B cell (primary cell): ENCODE results near the gene LTBP3. TPM values are rescaled to one million over a fixed set of nuclear protein-coding genes. Genes with fewer than 3 reads are reported as not detected.
A peak's percentile ranks its signal among the peaks of the same experiment; 100 is the strongest.

Experiments
- ATAC-seq: fragments of 200-7000 bp; cut with Tn5 transposase; one replicate; pipeline ENCODE4 v1.10.0; 2021; ENCODE audit warnings: low read depth, mild to moderate bottlenecking, moderate number of reproducible peaks, moderate library complexity
- CTCF ChIA-PET: fragments of 350-600 bp; sonication (Branson Sonifier 250); formaldehyde crosslinking; loops from one replicate; lab custom pipeline; 2021; ENCODE audit warnings: antibody characterized with exemption, inconsistent platforms; lab: Charles Lee
- POLR2A ChIA-PET: fragments of 350-600 bp; sonication (Branson Sonifier 250); formaldehyde crosslinking; loops from one replicate; lab custom pipeline; 2021; ENCODE audit warnings: antibody characterized with exemption; lab: Charles Lee
- DNase-seq: peaks from one replicate; pipeline ENCODE4 v3.0.0; 2013
- H2AFZ ChIP-seq: 2 replicates; pipeline ENCODE4 v1.6.1; 2012; ENCODE audit warnings: mild to moderate bottlenecking, low read depth, low read length; ENCODE audit not compliant: insufficient read depth, poor library complexity, severe bottlenecking
- H3K27ac ChIP-seq, 2 donors: 1 replicate in 1 of 2; 2 replicates in 1 of 2; pipeline ENCODE4 v1.5.1; 2012 to 2013; ENCODE audit warnings: low read length in 2 of 2, mild to moderate bottlenecking in 2 of 2, moderate library complexity in 1 of 2
- H3K27me3 ChIP-seq, 4 experiments: fragments of 200-600 bp in 1 of 4; sonication (generic) in 1 of 4; replicated peaks in 1 of 4; 1 replicate in 2 of 4; 2 replicates in 2 of 4; pipeline versions ENCODE4 v1.6.1 to v1.7.0; 2013 to 2016; ENCODE audit warnings: low read length in 3 of 4, mild to moderate bottlenecking in 2 of 4, mixed read lengths in 1 of 4, moderate library complexity in 1 of 4; ENCODE audit not compliant: insufficient read depth in 4 of 4, control insufficient read depth in 3 of 4; ENCODE audit errors: control extremely low read depth in 1 of 4
- H3K36me3 ChIP-seq, 2 experiments: replicated peaks in 1 of 2; 1 replicate in 1 of 2; 2 replicates in 1 of 2; pipeline versions ENCODE4 v1.6.1 to v1.7.1; 2013; ENCODE audit warnings: low read length in 1 of 2; ENCODE audit not compliant: insufficient read depth in 2 of 2, control insufficient read depth in 1 of 2; ENCODE audit errors: control extremely low read depth in 1 of 2, extremely low read depth in 1 of 2
- H3K4me1 ChIP-seq, 2 donors: fragments of 200-600 bp in 1 of 2; sonication (generic) in 1 of 2; 1 replicate in 1 of 2; 2 replicates in 1 of 2; pipeline versions ENCODE4 v1.5.1 to v1.6.1; 2013 to 2017; ENCODE audit warnings: low read length in 2 of 2; ENCODE audit not compliant: control insufficient read depth in 2 of 2, insufficient read depth in 2 of 2
- H3K4me2 ChIP-seq: replicated peaks from 2 replicates; pipeline ENCODE3; 2012; ENCODE audit warnings: mild to moderate bottlenecking, low read depth, low read length; ENCODE audit not compliant: poor library complexity, severe bottlenecking
- H3K4me3 ChIP-seq, 5 experiments: fragments of 200-600 bp in 1 of 5; sonication (generic) in 1 of 5; 1 replicate in 3 of 5; 2 replicates in 2 of 5; pipeline versions ENCODE4 v1.5.1 to v1.7.0; 2011 to 2016; ENCODE audit warnings: low read length in 4 of 5, mild to moderate bottlenecking in 4 of 5, low read depth in 2 of 5, control low read depth in 1 of 5, moderate library complexity in 1 of 5; ENCODE audit not compliant: insufficient read depth in 1 of 5; ENCODE audit errors: control extremely low read depth in 1 of 5, extremely low read depth in 1 of 5
- H3K79me2 ChIP-seq: fragments of 200-600 bp; sonication (generic); one replicate; pipeline ENCODE4 v1.6.0; 2016; ENCODE audit warnings: low read length; ENCODE audit not compliant: control insufficient read depth, insufficient read depth
- H3K9ac ChIP-seq: fragments of 200-600 bp; sonication (generic); 2 replicates; pipeline ENCODE4 v1.6.1; 2017; ENCODE audit warnings: mild to moderate bottlenecking, low read length, moderate library complexity
- H3K9me3 ChIP-seq, 3 donors: one replicate each; pipeline versions ENCODE4 v1.6.1 to v1.7.1; 2013; ENCODE audit warnings: low read length in 2 of 3; ENCODE audit not compliant: control insufficient read depth in 2 of 3, insufficient read depth in 1 of 3; ENCODE audit errors: control extremely low read depth in 1 of 3
- H4K20me1 ChIP-seq: 2 replicates; pipeline ENCODE4 v1.6.0; 2012; ENCODE audit warnings: mild to moderate bottlenecking, low read length; ENCODE audit not compliant: insufficient read depth, control insufficient read depth, poor library complexity, severe bottlenecking
- H3K27ac Mint-ChIP-seq: one replicate; pipeline ENCODE4 v1.8.0; 2021; ENCODE audit warnings: mixed read lengths
- H3K27me3 Mint-ChIP-seq: one replicate; pipeline ENCODE4 v1.8.0; 2021; ENCODE audit warnings: mixed read lengths
- H3K4me1 Mint-ChIP-seq: one replicate; pipeline ENCODE4 v1.8.0; 2021; ENCODE audit warnings: mixed read lengths
- H3K4me3 Mint-ChIP-seq: one replicate; pipeline ENCODE4 v1.8.0; 2021; ENCODE audit warnings: mixed read lengths
- H3K9me3 Mint-ChIP-seq: one replicate; pipeline ENCODE4 v1.8.0; 2022; ENCODE audit warnings: mixed read lengths; ENCODE audit not compliant: insufficient read depth
- EZH2 ChIP-seq: IDR thresholded peaks from 2 replicates; pipeline ENCODE4 v1.6.1; 2012; ENCODE audit warnings: borderline replicate concordance, low read depth, mild to moderate bottlenecking, moderate library complexity, low read length; ENCODE audit not compliant: insufficient read depth, poor library complexity, severe bottlenecking
- WGBS: methylation state at CpG from one replicate; pipeline ENCODE4 v1.1.5; 2013; ENCODE audit warnings: missing lambda C conversion rate; ENCODE audit not compliant: insufficient coverage; 5-methylcytosine and 5-hydroxymethylcytosine counted together
- intact Hi-C: fragments of 100-400 bp; cut with micrococcal nuclease; formaldehyde crosslinking; loops from one replicate; pipeline ENCODE4 v1.10.0; 2022
- polyA plus RNA-seq: library from polyadenylated mRNA; depleted of rRNA; stranded (reverse); fragments of >200 nt; gene quantifications from 2 replicates; pipeline ENCODE4 v1.2.3, GENCODE V29; 2012
- total RNA-seq, 2 donors: library from RNA; stranded (reverse); fragments of 120-200 nt in 1 of 2; gene quantifications; 1 replicate in 1 of 2; 2 replicates in 1 of 2; pipeline versions ENCODE4 v1.2.3 to v1.2.4, GENCODE V29; 2013 to 2022
- TF ChIP-seq, protein P1 (sequence below): fragments of 200-600 bp; IDR thresholded peaks from one replicate; pipeline ENCODE4 v1.8.0; 2022; ENCODE audit warnings: antibody characterized with exemption, mild to moderate bottlenecking

Gene LTBP3
- total and polyA plus RNA-seq, 2 donors (not counting 1 experiment from before 2014, with no cell fraction given), result 65.1 to 69.0 TPM

- DNase-seq (peak; percentile 89), ATAC-seq (peak; percentile 18)
- POLR2A ChIA-PET, result interaction anchor here (0.6 to 7.5 kb wide), 14 partner anchors 9 to 479 kb away, joined by 3 to 53 read pairs (median 6); partner anchors contain the start of genes AP5B1, KAT5, MAP3K11 and PCNX3
- no peak within 1 kb of the TSS for H2AFZ ChIP-seq
- peaks cover 41% of the 10 kb centered on the region for H4K20me1 ChIP-seq
- Mint-ChIP-seq H3K9me3 (no peaks in the 10 kb centered on the region), H3K4me1 (peaks cover 73% of the 10 kb centered on the region), H3K27ac (peak within 1 kb of the TSS; percentile 95), H3K4me3 (peak within 1 kb of the TSS; percentile 98), H3K27me3 (no peaks in the 10 kb centered on the region)
- H3K9me3 ChIP-seq, result no peaks in the 10 kb centered on the region
- peak within 1 kb of the TSS; percentile 55 to 89 (median 83) for H3K4me3 ChIP-seq
- no peaks in the 10 kb centered on the region for H3K27me3 ChIP-seq
- CTCF ChIA-PET, result interaction anchor here (0.9 to 5.1 kb wide), 10 partner anchors 9 to 287 kb away, joined by 3 to 86 read pairs (median 8); partner anchors contain the start of genes KCNK7, MAP3K11, MUS81 and SCYL1
- H3K27ac ChIP-seq, result peak within 1 kb of the TSS; percentile 85 to 96
- peak within 1 kb of the TSS; percentile 100 for H3K4me2 ChIP-seq
- TF ChIP-seq, protein P1, sequence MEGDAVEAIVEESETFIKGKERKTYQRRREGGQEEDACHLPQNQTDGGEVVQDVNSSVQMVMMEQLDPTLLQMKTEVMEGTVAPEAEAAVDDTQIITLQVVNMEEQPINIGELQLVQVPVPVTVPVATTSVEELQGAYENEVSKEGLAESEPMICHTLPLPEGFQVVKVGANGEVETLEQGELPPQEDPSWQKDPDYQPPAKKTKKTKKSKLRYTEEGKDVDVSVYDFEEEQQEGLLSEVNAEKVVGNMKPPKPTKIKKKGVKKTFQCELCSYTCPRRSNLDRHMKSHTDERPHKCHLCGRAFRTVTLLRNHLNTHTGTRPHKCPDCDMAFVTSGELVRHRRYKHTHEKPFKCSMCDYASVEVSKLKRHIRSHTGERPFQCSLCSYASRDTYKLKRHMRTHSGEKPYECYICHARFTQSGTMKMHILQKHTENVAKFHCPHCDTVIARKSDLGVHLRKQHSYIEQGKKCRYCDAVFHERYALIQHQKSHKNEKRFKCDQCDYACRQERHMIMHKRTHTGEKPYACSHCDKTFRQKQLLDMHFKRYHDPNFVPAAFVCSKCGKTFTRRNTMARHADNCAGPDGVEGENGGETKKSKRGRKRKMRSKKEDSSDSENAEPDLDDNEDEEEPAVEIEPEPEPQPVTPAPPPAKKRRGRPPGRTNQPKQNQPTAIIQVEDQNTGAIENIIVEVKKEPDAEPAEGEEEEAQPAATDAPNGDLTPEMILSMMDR, result no peak
- no peak for TF ChIP-seq EZH2
- WGBS, result under 1% methylated on average over 83 of the region's 86 CpGs
- peak within 1 kb of the TSS; percentile 83 for H3K9ac ChIP-seq
- H3K4me1 ChIP-seq, result peaks cover 54 to 77% of the 10 kb centered on the region in 2 donors
- peaks cover 0 to 6% of the 10 kb centered on the region in 2 experiments for H3K36me3 ChIP-seq
- peaks cover 52% of the 10 kb centered on the region for H3K79me2 ChIP-seq
- intact Hi-C loops, result loop anchor here (5.0 to 10.0 kb wide), 3 partner anchors 190 to 828 kb away; partner anchors contain the start of genes BANF1, EIF1AD, RASGRP2 and SLC25A45
Measured at GRCh38 chr11:65572356-65573051, 14.3 kb upstream of the LTBP3 start, which contains the start of gene FAM89B. Gene FAM89B (plus strand): TSS chr11:65572538. CDS start chr11:65572670, 132 bp downstream.
